GM18907 (cell line): ENCODE results near the gene PLVAP.

ENCODE experiments used
- ATAC-seq: cut with Tn5 transposase; IDR thresholded peaks from one replicate; pipeline ENCODE4 v1.9.1; 2021; ENCODE audit warnings: mild to moderate bottlenecking, moderate library complexity; ENCODE audit not compliant: unreplicated experiment

Gene PLVAP

DNA sequence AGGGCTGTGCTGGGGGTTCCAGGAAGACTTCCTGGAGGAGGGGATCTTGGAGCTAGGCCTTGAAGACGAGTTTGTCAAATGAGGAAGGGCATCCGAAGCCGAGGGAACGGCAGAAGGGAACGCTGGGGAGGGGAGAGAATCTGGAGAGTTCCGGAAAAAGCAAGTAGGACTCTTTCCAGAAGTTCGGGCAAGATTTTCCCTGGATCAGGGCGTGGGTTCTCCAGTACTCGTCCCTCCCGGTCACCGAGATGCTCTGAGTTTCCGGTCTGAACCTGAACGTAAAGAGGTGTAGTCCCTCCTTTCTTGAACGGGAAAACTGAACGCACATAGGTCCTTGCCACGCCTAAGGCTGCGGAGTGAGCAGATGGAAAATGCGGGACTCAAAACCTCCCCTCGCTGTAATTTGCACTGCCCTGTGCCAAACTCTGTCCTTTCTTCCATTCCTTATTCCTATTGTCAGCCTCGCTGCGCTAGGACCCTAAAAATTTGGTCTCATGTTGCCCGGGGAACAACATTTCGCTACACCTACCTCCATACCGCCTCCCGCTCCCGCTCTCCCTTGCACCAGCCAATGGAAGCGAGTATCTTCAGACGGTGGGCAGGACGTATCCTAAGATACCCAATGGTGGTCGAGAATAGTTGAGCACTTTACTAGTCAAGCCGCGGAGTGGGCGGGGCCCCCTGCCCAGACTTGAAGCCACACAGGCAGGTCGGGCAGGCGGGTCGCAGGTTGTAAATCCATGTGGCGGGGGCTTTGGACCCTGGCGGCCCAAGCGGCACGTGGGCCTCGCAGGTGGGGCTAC is 40.1 kb downstream of the PLVAP start, which contains the start of gene GTPBP3:
Gene GTPBP3, plus strand, starts transcription at position 682 of the 803 bp plus-strand sequence. Its CDS starts 59 bp downstream, at position 741.
- ATAC-seq, result peak; percentile 77

- no peak for ATAC-seq
Observed at GRCh38 chr19:17335575-17335974, 41.6 kb downstream of the PLVAP start.

DNA sequence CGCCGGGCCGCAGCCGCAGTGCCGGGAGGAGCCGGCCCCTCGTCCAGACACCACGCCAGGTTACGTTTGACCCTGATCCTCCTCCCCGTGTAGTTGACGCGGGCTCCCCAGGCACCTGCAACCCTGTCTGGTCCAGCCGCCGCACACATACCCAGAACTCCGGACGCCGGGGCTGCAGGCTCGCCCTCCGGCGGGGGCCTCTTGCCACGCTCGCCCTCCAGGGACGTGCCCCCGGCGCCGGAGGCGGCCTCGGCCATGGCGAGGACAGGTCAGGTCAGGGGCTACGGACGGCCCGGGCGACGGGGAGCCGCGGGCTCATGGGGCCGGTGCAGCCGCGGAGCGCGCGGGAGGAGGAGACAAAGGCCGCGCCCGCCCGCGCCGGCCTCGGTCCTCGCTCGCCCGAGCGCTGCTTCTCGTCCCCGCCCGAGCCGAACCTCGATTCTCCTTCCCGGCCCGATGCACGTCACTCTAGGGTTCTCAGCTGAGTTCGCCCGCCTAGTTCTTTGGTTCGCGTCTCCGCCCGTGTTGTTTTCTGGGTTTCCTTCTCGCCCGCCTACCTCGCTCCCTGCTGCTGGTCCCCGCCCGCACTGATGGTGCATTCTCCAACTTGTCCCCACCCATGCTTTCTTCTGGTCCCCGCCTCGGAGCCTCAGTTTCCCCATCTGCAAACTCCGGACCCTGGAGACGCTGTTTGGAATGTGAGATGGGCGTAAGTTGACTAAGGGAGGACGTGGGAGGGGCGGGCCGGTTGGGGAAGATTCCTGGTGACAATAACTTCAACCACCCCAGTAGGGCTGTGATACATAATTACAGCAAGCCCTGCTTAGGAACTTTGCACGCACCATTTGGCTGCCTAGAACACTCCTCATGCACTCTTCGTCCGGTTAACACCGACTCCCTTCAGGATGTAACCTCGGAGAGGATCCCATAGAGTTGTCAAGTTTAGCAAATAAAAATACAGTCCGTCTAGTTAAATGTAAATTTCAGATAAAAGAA is 42.4 kb downstream of the PLVAP start, which contains the start of gene ANO8:
Gene ANO8, minus strand, starts transcription at position 442 of the 996 bp plus-strand sequence. Its CDS starts 185 bp downstream, at position 257.
- peak; percentile 52 for ATAC-seq

DNA sequence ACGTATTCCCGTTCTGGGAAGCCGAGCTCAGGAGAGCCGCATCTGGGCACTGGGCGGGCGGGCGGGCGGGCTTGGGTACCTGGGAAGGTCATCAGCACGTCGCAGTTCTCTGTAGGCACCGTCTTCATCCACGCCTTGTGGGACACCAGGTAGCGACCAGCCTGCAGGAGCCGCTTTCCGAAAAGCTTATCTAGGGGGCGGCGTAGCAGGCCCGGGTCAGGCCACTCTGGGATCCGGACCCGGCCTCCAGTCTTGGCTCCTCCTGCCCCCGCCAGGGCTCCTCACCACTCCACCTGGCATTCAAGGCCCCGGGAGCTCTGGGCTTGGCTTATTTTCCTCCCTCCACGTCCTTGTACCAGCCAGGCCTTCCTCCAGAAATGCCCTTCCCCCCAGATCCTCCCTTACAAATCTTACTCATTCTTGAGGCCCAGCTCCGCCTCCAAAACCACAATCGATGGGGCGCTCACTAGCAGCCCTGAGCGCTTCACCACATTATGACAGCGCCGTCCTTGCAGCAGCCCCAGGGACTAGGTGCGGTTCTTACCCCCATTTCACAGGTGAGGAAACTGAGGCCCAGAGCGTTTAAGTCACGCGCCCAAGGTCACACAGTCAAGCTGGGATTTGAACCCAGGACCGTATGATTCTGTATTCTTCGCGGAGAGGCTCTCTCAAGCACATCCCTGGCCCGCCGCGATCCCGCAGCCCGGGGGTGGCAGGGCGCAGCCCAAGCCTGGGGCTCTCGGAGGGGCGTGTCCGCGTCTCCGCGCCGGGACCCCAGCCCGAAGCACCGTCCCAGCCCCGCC is 43.3 kb downstream of the PLVAP start:
- ATAC-seq, result peak; percentile 1

GRCh38 chr19:17332677-17333581 is 44.2 kb downstream of the PLVAP start:
- ATAC-seq, result no peak

GRCh38 chr19:17332360-17332676 is 44.8 kb downstream of the PLVAP start:
- no peak for ATAC-seq

GRCh38 chr19:17331045-17331558 is 46.0 kb downstream of the PLVAP start:
- ATAC-seq, result no peak

DNA sequence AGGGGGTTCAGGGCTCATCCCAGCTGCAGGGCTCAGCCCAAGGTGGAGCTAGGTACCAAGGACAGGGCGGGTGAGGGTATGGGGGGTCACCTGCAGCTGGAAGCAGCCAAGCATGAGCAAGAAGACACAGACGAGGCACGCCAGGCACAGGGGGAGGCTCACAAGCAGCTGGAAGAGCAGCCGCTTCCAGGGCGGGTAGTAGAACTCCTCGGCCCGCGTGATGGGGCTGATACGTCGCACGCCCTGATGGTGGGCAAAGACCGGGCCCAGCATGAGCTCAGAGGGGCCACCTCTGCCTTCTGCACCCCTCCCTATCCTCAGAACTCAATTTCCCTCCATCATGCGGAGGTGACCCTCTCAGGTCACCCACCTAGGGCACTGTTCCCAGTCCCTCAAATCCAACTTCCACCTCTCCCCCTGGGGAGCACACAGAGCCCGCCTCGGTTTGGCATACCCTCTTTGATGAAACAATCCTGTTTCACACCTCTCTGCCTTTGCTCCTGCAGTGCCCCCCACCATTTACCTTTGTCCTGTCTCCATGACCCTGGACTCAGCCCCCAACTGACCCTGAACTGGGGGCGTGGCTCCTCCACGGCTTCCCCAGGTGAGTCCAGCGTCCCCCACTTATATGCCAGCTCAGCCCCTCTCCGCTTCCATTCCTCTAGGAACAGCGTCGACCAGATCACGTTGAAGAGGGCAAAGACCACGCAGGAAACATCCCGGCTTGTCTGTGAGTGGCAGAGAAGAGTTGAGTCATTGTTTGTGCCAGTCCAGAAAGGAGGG is 46.7 kb downstream of the PLVAP start:
- ATAC-seq, result no peak

- no peak for ATAC-seq
Observed at GRCh38 chr19:17329366-17330261, 47.5 kb downstream of the PLVAP start.

DNA sequence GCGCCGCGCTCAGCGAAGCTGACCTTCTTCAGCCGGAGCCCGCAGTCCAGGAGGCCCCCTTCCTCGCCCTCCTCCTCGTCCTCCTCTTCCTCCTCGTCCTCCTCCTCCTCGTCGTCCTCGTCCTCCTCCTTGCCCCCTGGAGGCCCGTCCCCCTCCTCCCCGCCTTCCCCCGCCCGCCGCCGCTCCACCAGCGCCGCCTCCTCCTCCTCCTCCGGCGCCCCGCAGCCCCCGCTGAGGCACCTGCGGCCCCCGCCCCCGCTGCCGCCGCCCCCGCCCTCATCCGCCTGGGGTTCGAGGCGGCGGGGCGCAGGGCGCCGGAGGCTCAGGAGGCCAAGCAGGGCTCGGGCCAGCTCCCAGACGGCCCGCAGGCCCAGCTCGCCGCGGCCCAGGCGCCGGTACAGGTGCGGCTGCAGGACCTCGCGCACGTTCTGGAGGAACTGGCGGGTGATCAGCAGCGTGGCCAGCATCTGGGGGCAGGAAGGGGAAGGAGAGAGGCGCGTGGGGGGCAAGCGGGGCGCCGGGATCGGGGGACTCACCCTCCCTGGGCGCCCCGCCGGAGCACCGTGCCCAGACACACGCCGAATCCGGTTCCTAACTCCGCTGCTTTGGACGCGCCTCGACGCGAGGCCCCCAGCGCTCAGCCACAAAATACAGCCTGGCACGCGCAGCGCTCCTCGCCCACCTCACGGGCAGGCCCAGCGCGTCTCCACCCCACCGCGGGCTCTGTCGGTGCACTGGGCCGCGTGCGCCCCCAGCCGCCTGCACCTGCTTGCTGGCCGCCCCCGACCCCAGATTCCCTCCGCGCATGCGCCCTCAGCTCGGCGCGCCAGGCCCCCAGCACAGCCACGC is 48.4 kb downstream of the PLVAP start:
- ATAC-seq, result no peak

DNA sequence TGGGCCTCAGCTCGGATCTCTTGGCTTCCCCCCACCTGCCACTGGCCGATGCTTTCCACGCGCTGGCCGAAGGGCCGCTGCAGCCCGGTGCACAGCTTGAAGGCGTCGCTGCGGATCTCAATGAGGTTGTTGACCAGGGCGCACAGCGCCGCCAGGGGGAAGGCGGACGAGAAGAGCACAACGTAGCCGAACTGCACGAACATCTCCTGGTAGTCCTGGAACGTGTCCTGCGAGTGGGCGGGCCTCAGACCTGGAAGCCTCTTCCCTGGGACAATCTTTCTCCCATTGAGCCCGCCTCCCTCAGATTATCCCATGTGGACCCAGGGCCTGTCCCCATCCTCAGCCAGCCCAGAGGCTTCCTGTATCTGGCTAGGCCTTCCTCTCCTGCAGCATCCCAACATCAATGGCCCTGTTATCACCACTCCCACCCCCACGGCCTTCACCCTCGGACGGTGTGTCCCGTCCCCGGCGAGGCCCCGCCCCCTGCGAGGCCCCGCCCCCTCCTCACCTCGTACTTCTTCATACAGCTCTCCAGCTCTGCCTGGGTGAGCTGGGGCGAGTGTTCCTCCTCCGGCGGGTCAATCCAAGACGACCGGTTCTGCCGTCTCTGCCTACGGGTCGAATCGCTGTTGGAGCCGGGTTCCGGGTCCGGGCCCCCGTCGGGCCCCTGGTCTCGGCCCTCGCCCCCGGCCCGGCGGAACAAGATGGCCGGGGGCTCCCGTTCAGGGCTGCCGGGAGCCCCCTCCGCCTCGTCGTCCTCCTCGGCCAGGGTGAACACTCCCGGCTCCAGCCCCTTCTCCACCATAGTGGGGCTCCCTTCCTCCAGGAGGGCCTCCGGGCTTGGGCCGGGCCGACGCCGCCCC is 49.3 kb downstream of the PLVAP start:
- no peak for ATAC-seq

DNA sequence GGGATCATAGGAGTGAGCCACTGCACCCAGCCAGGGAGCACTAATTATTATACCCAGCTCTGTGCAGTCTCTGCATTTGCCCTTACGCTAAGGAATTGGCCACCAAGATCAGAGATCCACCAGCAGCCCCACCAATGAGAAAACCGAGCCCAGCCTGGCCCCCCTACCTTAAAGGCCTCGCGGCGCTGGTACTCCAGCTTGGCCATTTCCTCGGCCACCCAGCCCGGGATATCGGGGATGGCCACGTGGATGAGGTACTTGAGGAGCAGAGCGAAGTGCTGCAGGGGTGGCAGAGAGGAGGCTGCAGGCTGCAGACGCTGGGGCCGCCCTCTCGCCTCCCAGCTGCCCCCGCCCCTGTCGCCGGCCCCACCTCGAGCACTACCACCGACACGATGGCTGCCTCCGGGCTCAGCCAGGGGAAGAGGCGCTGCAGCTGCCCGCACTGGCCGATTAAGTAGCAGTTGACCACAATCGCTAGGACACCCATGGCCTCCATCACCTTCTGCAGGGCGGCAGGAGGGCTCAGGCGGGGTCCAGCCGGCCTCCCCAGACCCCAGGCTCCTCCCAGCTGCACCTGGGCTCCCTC is 50.0 kb downstream of the PLVAP start:
- ATAC-seq, result no peak

DNA sequence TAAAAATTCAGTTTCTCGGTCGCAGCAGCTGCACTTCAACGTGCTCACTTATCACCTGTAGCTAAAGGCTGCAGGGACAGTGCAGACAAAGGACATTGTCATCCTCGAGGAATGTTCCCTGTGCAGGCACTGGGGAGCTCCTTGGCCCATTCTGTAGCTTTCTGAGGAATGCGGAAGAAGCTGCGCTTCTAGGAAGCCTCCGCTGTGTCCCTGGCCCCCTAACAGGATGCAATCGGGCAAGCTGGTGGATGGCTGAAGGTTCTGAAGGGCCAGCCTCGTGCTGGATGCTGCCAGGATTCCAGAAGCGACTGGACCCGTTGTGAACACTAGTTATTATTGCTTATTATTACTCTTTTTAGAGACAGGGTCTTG is 50.6 kb downstream of the PLVAP start:
- ATAC-seq, result no peak

DNA sequence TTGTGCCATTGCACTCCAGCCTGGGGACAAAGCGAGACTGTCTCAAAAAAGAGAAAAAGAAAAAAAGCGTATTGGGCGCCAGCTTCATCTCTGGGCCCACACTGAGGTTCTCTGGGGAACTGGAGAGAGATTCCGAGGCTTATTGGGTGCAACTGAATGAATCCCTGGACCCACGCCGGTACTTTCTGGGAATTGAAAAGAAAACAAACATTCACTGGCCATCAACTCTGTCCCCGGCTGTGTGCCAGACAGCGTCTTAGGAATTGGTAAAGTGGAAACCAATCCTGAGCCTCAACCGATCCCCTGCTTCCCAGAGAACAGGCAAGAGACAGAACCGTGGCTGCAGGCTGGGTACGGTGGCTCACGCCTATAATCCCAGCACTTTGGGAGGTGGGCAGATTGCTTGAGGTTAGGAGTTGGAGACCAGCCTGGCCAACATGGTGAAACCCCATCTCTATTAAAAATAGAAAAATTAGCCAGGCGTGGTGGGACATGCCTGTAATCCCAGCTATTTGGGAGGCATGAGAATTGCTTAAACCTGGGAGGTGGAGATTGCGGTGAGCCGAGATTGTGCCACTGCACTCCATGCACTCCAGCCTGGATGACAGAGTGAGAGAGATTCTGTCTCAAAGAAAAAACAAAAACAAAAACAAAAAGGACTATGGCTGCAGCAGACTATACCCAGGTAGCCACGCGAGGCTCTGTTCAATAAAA is 51.1 kb downstream of the PLVAP start:
- no peak for ATAC-seq

DNA sequence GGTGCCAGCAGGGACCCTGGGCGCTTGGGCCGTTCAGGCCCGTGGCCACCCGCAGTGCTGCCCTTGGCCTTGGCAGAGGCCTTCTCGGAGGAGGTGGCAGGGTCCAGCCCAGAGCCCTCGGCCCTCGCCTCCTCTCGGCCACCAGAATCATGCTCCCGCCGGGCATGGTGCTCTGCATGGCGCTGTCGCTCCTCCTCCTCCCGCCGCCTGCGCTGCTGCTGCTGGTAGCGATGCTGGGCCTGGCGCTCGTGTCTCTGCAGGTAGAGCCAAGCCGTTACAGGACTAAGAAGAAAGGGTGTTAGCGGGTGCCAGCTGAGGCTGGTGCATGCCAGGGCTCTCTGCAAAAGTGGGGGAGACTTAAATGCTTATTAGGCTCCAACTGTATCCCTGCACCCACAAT is 52.0 kb downstream of the PLVAP start:
- no peak for ATAC-seq
